HG03521 (cell line): ENCODE measurements around the gene TGM2.

Source experiments
- ATAC-seq: cut with Tn5 transposase; IDR thresholded peaks from one replicate; pipeline ENCODE4 v1.9.1; 2021; ENCODE audit warnings: mild to moderate bottlenecking, moderate library complexity; ENCODE audit not compliant: unreplicated experiment

TGM2 gene

DNA sequence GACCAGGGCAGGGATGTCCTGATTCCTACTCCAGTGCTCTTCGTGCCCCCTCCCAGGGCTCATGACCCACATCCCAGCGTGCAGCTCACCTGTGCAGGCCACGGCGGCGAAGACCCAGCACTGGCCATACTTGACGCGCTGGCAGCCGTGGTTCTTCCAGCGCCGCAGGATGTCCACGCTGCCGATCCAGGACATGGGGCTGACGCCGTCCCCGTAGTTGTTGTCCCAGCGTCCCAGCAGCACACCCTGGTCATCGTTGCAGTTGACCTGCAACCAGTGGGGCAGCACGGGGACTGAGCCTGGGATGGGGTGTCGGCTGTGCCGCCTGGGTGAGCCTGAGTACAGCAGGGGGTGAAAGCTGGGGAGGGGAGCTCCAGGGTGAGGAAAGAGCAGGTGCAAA, 18.4 kb downstream of the TGM2 start:
- no peak for ATAC-seq

DNA sequence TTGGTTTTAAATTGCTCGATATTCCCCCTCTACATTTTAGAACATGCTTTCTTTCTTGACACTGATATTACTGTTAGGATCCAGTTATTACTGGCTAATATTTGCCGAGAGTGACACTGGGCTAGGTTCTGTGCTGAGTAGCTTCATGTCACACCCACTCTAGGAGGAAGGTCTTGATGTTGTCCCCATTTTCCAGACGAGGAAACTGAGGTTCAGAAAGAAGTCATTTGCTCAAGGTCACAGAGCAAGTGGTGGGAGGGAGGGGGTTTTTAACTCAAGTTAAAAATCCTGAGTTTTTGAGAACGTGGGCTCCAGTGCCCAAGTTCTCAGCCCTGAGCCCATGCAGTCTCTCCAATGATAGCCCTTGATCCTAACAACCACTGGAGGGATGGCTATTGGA, 18.9 kb downstream of the TGM2 start:
- no peak for ATAC-seq

DNA sequence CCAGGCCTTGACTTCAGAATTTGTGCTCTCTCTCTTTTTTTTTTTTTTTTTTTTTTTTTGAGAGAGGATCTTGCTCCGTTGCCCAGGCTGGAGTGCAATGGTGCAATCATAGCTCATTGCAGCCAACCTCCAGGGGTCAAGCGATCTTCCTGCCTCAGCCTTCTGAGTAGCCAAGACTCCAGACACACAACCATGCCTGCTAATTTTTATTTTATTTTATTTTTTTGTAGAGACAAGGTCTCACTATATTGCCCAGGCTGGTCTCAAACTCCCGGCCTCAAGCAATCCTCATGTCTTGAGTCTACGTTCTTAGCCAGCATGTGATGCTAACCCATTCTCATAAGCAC, 19.4 kb downstream of the TGM2 start:
- ATAC-seq, result no peak

DNA sequence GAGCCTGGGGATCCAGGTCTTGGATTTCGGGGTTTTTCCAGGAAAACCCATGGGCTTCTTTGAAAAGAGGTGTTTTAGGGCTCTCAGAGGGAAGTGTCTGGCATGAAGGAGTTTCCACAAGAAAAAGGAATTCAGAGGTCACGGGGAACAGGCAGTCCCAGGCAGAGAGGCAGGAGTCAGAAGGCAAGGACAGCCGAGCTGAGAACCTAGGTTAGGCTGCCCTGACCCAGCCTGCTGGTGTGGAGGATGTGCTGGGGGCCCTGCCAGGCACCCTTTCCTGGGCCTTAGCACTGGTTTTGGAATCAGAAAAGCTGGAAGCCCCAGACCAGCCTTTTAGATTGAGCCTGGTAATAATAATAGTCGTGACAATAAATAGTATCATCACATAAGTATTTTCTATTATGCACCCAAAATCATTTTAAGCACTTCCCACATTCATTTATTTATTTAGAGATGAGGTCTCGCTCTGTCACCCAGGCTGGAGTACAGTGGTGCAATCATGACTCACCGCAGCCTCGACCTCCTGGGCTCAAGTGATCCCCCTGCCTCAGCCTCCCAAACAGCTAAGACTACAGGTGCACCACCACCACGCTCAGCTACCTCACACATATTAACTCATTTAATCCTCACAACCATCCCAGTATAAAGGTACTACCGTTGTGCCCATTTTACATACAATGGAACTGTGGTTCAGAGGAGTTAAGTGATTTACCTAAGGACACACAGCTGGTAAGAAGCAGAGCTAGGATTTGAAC, 19.9 kb downstream of the TGM2 start:
- no peak for ATAC-seq

DNA sequence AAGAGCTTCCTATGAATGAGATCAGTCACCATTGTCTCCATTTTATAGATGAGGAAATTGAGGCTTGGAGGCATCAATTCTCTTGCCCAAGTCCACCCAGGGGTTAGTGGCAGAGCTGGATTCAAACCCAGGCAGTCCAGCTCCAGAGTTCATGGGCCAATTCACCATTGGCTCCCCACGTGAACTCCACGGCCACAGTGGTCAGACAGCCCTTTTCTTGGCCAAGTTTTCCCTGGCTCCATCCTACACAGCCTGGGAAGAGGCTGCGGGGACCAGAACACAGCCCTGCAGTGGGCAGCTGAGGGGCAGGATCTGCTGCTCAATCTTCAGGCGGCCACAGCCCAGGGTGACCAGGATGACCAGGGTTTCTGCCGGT, 20.5 kb downstream of the TGM2 start:
- no peak for ATAC-seq

DNA sequence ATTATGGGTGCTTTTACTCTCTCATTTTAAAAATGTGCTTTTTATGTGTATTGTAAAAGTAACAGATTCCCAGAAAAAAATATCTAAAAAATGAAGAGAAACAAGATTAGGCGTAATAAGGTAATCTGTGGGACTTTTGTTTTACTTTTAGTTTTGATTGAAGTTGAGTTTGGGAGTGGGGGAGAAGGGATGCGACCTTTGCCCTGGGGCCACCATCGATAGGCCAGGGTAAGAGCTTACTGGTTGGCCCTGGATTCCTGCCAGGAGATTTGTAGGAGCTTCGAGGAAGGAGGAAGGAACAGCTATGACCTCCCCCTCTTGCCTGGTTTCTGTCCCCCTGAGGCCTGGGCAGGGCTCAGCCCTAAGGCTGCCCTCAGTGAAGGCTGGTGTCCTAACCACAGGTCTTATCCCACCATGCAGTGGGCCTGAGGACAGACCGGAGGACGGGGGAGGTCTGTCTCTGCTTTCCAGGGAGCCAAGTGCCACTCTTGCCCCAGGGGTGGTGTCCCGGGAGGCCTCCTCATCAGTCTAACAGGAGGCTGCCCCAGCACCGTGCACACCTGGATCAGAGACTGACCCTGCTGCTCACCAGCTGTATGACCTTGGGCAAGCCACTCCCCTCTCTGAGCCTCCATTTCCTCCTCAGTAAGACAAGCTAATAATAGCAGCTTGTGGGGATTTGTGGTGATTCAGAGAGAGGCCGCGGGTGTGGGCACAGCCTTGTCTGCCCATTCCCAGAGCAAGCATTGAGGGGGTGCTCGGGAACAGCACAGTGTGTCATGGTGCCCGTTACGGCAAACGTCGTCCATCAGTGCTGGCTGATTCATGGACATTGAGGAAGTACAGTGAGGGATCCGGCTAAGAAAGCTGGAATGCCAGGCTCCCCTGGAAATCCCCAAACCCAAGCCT, 21.2 kb downstream of the TGM2 start:
- no peak for ATAC-seq

DNA sequence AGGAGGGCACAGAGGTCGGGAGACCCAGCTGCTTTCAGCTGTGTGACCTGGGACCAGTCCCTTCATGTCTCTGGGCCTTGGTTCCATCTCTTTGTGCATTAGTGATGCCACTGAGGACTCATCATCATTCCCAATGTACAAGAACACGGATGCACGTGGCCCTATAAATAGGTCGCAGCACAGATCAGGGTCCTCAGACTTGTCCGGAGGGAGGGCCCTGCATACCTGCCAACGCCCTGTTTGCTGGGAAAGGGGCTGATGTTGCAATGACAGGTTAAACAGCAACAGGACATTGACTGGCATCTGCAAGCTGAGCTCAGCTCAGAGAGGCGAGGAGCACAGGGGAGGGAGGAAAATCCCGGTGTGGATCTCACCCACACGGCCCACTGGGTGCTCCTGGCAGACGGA, 21.8 kb downstream of the TGM2 start:
- no peak for ATAC-seq

DNA sequence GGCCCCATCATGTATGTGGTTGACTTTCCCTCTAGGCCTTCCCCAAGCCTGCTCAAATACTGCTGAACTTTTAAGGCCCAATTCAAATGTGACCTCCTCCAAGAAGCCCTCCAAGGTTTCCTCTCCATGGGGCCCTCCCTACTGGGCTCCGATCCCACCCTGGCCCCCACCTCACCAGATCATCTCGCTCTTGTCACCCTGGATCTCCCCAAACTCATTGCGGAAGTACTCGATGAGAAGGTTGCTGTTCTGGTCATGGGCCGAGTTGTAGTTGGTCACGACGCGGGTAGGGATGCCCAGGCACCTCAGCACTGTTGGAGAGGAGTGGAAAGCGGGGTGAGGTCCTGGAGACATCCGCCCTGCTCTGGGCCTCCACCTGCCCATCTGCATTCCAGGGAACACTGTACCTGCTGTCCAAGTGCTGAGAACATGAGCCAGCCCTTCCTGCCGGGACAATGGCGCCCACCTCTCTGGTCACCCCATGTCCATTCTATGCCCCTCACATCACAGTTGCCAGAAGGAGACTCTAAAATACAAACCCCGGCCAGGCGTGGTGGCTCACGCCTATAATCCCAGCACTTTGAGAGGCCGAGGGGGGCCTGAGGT, 23.1 kb downstream of the TGM2 start:
- no peak for ATAC-seq

DNA sequence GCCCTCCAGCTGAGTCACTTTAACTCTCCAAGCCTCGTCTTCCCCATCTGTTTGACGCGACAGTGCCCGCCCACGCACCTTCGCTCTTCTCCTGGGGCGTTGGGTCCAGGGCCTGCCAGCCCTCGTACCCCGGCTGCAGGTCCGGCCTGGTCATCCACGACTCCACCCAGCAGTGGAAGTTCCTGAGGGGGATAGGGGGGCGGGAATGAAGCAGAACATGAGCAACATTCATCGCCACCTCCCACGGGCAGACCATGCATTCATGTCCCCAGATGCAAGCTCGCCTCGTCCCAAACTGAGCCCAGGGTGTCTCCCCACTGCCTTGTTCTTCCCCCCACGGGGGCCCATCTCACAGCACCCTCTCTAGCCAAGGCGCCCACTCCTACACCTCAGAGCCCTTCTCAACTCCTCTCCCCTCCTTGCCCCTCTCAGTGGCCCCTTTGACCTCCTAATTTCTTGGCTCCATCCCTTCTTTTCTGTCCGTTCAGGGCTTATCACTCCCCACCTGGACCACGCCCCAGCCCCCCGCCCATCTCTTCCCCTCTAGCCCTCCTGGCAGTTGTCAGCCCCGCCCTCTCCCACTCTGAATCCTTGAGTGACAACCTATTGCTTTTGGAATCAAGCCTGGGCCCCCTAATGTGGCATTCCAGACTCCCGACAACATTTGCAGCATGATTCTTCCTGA, 23.7 kb downstream of the TGM2 start:
- no peak for ATAC-seq

DNA sequence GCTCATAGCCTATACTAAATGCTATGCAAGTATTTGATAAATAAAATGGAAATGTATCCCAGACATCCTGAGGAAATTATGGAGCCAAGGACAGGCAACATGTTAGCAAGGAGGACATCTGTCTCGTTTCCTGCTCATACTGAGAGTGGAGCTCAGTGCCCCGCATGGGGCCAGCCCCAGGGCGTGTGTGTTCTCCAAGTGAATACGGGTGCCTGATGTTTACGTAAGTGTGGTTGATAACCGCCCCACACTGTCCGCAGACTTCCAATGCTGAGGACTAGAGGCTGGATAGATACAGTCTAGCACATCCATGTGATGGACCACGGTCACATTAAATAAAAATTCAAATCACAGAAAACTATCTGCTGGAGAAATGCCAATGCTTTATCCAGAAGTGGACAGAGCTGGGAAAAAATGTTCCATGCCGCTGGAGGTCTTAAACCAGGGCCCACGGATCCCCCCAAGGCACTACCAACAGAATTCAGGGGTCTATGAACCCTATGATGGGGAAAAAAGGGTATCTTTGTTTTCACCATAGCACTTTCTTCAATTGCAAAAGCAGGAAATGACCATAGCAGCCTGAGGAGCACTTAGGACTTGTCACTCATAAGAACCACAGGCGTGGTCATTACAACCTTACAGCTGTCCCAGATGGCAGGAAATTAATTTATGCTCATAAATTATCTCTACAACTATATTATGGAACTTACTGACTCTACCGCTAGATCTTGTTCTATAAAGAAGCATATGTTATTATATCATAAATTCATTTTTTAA, 24.9 kb downstream of the TGM2 start:
- no peak for ATAC-seq

DNA sequence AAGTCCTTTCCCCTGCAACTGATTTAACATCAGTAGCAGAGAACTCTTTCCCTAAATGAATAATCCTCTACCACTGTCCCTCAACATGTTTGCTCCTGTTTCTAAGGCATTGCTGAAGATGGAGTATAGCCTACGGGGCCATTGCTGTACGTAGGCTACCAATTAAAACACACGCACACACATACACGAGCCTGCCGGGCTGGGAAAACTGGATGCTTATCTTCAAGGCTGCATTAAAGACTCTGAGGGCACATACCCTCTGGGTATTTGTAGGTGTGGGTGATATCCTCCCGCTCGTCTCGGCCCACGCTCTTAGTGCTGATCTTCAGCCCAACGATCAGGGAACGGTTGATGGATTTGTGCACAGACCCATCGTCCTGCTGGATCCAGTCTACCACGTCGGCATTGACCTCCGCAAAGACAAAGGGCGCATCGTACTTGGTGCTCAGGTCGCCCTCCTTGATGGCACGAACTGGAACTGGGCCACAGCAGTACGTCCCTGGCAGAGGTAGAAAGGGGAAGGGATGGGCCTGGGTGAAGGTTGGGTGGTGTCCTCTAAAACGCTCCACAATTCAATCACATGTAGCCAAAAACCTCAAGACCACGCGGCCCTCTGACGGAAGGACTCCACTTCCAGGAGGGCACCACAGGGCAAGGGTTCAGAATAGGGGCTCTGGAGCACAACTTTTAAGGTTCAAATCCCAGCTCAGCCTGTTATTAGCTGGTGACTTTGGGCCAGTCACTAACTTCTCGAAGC, 25.7 kb downstream of the TGM2 start:
- no peak for ATAC-seq

DNA sequence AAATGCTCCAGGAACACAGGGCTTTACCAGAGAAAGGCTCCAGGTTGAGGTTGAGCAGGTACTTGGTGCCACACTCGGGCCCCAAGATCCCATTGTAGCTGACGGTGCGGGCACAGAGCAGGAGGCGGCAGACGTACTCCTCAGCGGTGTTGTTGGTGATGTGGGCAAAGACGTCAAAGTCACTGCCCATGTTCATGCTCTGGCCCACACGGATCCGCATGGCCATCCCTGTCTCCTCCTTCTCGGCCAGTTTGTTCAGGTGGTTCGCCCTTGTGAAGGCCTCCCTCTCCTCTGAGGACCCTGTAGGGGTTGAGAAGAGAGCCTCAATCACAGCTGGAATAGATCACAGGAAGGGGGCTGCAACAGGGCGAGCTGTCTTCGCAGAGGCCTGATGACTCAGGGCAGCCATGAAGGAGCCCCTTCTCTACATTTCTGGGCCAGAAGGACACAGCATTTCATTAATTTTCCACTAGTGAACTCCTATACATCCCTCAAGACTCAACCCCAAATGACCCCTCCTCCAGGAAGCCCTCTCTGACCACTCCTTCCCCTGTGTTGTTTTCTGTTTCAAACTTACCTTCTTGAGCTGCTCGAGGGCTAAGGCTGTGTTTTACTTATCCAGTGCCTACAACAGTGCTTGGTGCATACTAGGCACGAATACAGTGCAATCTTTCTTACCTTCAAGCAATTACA, 26.8 kb downstream of the TGM2 start:
- no peak for ATAC-seq

DNA sequence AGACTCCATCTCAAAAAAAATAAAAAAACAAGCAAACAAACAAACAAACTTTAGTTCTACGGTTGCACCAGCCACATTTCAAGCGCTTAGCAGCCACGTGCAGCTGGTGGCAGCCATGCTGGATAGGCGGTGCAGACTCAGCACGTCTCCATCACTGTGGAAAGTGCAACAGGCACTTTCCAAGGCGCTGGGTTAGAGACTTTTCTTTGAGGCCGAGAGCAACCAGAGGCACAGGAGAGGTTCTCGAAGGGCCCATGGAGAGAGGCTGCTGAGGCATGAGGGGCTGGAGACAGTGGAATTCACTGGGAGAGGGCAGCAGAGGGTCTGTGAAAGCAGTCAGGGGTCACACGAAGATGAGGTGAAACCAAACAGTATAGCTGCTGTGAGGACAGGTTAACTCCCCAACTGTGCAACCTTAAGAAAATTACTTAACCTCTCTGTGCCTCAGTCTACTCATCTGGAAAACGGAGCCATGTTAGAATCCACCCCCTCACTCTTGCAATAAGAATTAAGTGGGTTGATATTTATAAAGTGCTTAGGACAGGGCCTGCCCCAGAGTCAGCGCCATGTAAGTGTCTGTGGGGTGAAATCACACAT, 27.5 kb downstream of the TGM2 start:
- no peak for ATAC-seq

DNA sequence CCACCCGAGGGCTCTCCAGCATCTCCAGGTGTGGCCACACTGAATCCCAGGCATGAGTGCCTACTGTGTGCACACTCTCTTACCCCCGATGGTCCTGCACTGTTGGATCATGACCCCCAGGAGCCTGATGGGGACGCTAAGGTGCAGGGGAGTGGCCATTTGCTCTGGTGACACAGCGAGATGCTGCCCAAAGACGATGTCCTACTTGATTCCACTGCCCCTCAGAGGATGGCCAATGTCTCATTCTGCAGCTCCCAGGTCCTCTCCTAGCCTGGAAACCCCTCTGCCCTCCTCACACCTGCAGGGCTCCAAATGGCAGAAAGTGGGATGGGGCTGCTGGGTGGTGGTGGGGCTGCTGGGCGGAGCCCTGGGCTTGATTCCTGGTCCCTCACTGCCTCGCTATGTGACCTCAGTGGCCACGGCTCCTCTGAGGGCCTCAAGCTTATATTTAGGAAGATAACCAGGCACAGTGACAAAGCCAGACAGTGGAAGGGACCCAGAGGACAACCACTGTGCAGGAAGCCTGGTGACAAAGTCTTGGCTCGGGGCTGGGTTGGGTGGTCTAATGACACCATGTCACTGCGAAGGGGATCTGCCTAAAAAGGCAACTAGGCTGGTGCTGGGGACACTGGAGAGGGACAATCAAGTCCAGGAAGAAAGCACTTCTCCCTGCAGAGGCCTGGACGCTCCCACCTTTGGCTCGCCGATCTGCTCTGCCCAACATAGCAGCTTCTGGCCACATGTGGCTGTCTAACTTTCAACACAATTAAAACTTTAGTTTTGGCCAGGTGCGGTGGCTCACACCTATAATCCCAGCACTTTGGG, 28.4 kb downstream of the TGM2 start:
- ATAC-seq, result no peak

DNA sequence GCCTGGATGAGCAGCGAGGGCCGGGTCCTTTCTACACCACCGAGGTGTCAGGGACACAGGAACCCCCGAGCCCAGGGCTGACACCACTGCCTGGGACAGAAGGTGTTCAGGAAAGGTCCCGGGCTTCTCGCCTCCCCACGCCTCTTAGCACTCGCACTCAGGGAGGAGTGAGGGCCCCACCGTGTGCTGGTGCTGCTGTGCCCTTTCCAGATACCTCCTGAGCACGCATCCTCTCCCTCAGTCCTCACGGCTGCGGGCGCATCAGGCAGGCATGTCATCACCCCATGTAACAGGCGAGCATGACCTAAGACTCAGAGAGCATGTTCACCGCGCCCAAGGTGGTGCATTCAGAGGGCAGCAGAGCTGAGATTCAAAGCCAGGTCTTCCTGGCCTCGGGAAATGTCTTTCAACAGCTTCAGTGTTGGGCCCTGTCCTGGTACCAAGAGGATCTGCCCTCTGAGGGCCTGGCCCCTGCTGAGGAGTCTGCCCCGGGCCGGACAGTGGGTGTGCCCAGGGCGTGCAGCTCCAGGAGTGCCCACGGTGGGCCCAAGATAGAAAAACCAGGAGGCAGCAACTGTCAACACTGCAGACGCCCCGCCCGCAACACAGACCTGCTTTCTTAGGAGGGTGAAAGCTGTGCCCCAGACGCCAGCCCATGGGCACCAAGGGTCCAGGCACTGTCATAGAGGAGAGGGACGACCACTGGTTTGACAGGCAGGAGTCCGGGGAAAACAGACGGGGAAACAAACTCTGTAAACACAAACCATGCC, 29.2 kb downstream of the TGM2 start:
- no peak for ATAC-seq

DNA sequence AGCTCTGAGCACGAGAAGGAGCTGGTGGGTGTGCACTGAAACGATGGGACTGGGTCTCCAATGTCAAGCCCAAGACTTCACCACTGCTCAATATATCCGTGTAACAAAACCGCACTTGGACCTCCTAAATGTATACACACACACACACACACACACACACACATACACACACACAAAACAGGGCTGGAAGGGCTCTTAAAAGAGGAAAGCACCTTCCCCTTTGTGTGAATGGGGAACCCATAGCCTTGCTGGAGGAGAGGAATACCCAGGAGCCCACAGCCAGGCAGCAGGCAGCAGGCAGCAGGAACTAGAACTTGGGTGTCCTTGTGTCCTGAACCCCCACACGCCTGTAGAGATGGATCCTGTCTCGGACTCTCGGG, 29.8 kb downstream of the TGM2 start:
- no peak for ATAC-seq
